A673 (cell line): ENCODE measurements around the gene NSD1. TPM values are rescaled to one million over a fixed set of nuclear protein-coding genes. Genes with fewer than 3 reads are reported as not detected.
A peak's percentile ranks its signal among the peaks of the same experiment; 100 is the strongest.

ENCODE experiments used
- BruUV-seq: library from RNA; stranded (reverse); fragments of 400-500 nt; replicated peaks from 2 replicates; lab custom pipeline; 2021; lab: Mats Ljungman, UMichigan
- CTCF ChIA-PET: fragments of 300-600 bp; sonication (Branson Sonifier 250); formaldehyde crosslinking; loops from one replicate; lab custom pipeline; 2022; ENCODE audit warnings: antibody characterized with exemption; lab: Charles Lee
- POLR2A ChIA-PET: fragments of 300-600 bp; sonication (Branson Sonifier 250); formaldehyde crosslinking; loops from one replicate; lab custom pipeline; 2022; ENCODE audit warnings: antibody characterized with exemption; ENCODE audit not compliant: low non-redundant PET; lab: Charles Lee
- DNase-seq: peaks from one replicate; pipeline ENCODE4 v3.0.0-alpha.2; 2015; ENCODE audit warnings: low spot score
- H3K27ac ChIP-seq: fragments of 200-600 bp; sonication (generic); 2 replicates; pipeline ENCODE4 v1.5.1; 2016; ENCODE audit warnings: mixed run types, low read depth, mild to moderate bottlenecking, mixed read lengths, antibody characterized with exemption, low read length; ENCODE audit not compliant: poor library complexity, severe bottlenecking
- H3K27me3 ChIP-seq: fragments of 200-600 bp; sonication (generic); replicated peaks from 2 replicates; pipeline ENCODE4 v1.6.1; 2017; ENCODE audit warnings: mixed run types, low read depth, mild to moderate bottlenecking, mixed read lengths, antibody characterized with exemption, low read length; ENCODE audit not compliant: insufficient read depth, poor library complexity
- H3K36me3 ChIP-seq: fragments of 200-600 bp; sonication (generic); 2 replicates; pipeline ENCODE4 v1.6.1; 2016; ENCODE audit warnings: mixed run types, mild to moderate bottlenecking, mixed read lengths, antibody characterized with exemption, low read length; ENCODE audit not compliant: insufficient read depth, poor library complexity, severe bottlenecking
- H3K4me1 ChIP-seq: fragments of 200-600 bp; sonication (generic); 2 replicates; pipeline ENCODE4 v1.6.1; 2017; ENCODE audit warnings: mixed run types, mild to moderate bottlenecking, mixed read lengths, antibody characterized with exemption, low read length; ENCODE audit not compliant: insufficient read depth, poor library complexity, severe bottlenecking
- H3K4me3 ChIP-seq: fragments of 200-600 bp; sonication (generic); 2 replicates; pipeline ENCODE4 v1.5.1; 2016; ENCODE audit warnings: low read depth, mixed run types, mild to moderate bottlenecking, mixed read lengths, low read length; ENCODE audit not compliant: poor library complexity, severe bottlenecking
- H3K9me3 ChIP-seq: fragments of 200-600 bp; sonication (generic); 2 replicates; pipeline ENCODE4 v1.6.1; 2016; ENCODE audit warnings: mixed run types, low read depth, mild to moderate bottlenecking, mixed read lengths, antibody characterized with exemption, low read length; ENCODE audit not compliant: poor library complexity, severe bottlenecking
- EZH2 ChIP-seq: fragments of 200-600 bp; sonication (generic); IDR thresholded peaks from 2 replicates; pipeline ENCODE4 v1.6.1; 2017; ENCODE audit warnings: borderline replicate concordance, low read depth, mild to moderate bottlenecking, mixed read lengths, antibody characterized with exemption, low read length; ENCODE audit not compliant: poor library complexity, severe bottlenecking
- intact Hi-C: fragments of 100-400 bp; cut with micrococcal nuclease; formaldehyde crosslinking; loops from one replicate; pipeline ENCODE4 v1.10.0; 2022; ENCODE audit not compliant: unreplicated experiment
- total RNA-seq: library from RNA; stranded (reverse); gene quantifications from 2 replicates; pipeline ENCODE4 v1.2.3, GENCODE V29; 2021
- TF ChIP-seq, protein P1 (sequence below): fragments of 300-800, 200-600 bp; sonication (generic); conservative IDR thresholded peaks from 2 replicates; pipeline ENCODE4 v1.5.1; 2017; ENCODE audit warnings: low read depth, mild to moderate bottlenecking, antibody characterized with exemption, low read length, moderate library complexity, mixed read lengths

The NSD1 gene
- total RNA-seq, 1 experiment from 2014 or later: 74.3 TPM

DNA sequence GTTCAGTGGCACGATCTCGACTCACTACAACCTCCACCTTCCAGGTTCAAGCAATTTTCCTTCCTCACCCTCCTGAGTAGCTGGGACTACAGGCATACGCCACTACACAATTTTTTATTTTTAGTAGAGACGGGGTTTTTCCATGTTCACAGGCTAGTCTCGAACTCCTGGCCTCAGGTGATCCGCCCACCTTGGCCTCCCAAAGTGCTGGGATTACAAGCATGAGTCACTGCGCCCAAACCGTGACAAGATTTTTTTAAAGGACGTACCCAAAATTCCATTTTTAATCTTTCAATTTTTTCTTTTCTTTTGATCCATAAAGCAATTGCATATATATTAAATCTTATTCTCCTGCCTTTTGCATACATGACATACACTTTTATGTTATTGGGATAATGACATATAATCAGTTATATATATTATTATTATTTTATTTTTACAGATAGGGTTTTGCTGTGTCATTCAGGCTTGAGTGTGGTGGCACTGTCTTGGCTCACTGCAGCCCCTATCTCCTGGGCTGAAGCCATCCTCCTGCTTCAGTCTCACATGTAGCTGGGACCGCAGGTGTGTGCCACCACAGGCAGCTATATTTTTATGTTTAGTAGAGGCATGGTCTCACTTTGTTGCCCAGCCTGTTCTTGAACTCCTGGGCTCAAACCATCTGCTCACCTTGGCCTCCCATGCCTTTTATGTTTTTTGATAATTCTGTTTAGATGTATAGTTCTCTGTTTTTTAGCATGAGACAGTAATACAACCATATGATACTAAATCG lies 98.1 kb downstream of the NSD1 start:
- Histone ChIP-seq H3K9me3 (no peaks in the 10 kb centered on the region), H3K4me1 (no peaks in the 10 kb centered on the region), H3K36me3 (peaks cover 8% of the 10 kb centered on the region), H3K27ac (no peak overlapping the region), H3K27me3 (no peaks in the 10 kb centered on the region), H3K4me3 (no peak overlapping the region)
- no peak for TF ChIP-seq EZH2
- TF ChIP-seq, protein P1, sequence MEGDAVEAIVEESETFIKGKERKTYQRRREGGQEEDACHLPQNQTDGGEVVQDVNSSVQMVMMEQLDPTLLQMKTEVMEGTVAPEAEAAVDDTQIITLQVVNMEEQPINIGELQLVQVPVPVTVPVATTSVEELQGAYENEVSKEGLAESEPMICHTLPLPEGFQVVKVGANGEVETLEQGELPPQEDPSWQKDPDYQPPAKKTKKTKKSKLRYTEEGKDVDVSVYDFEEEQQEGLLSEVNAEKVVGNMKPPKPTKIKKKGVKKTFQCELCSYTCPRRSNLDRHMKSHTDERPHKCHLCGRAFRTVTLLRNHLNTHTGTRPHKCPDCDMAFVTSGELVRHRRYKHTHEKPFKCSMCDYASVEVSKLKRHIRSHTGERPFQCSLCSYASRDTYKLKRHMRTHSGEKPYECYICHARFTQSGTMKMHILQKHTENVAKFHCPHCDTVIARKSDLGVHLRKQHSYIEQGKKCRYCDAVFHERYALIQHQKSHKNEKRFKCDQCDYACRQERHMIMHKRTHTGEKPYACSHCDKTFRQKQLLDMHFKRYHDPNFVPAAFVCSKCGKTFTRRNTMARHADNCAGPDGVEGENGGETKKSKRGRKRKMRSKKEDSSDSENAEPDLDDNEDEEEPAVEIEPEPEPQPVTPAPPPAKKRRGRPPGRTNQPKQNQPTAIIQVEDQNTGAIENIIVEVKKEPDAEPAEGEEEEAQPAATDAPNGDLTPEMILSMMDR: no peak
- no peak for DNase-seq
- intact Hi-C loops: no loop called here
- ChIA-PET CTCF (no interaction called here), POLR2A (no interaction called here)
- BruUV-seq: no TSS peak

DNA sequence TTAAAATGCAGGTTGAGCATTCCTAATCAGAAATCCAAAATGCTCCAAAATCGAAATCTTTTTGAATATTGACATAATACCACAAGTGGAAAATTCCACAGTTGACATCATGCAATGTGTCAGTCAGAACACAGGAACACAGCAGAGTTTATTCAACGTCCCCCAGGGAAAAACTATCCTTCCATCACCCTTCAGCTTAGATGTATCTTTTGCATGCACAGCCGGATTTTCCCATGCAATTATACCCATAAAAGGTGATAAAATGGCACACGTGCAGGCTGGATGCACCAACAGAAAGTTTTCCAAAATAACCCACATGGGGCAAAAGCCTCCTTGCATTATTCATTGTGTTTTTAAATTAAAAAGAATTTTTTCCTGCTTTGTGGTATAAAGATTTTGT lies 98.8 kb downstream of the NSD1 start:
- Histone ChIP-seq H3K9me3 (no peaks in the 10 kb centered on the region), H3K4me1 (no peaks in the 10 kb centered on the region), H3K27ac (no peak overlapping the region), H3K36me3 (peaks cover 12% of the 10 kb centered on the region), H3K4me3 (no peak overlapping the region), H3K27me3 (no peaks in the 10 kb centered on the region)
- peak; percentile 13 for DNase-seq
- intact Hi-C loops: no loop called here
- CTCF ChIA-PET: no interaction called here
- TF ChIP-seq, protein P1: no peak
- TF ChIP-seq EZH2: no peak
- BruUV-seq: no TSS peak
- POLR2A ChIA-PET: no interaction called here

DNA sequence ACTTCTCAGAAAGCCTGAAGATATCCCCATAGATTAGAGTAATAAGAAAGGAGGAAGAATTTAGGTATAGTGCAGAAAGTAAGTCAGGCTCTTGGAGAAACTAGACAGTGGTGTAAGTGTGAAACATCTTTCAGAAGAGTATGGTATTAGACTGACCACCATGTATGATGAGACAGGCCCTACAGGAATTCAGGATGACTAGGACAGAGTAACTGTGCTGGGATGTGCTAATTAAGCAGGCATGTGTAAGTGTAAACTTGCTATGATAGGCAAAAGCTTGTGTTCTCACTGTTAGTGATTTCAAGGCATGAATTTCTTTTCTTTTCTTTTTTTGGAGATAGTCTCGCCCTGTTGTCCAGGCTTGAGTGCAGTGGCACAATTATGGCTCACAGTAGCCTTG lies 99.2 kb downstream of the NSD1 start:
- H3K4me1 ChIP-seq: no peaks in the 10 kb centered on the region
- no peak for DNase-seq
- no peaks in the 10 kb centered on the region for H3K9me3 ChIP-seq
- H3K27ac ChIP-seq: no peak overlapping the region
- intact Hi-C loops: no loop called here
- ChIA-PET CTCF (interaction anchor here (0.6 kb wide), 1 partner anchor 38 kb away, joined by 10 read pairs; no protein-coding TSS in a partner anchor), POLR2A (no interaction called here)
- H3K36me3 ChIP-seq: peaks cover 15% of the 10 kb centered on the region
- no peak for TF ChIP-seq EZH2
- TF ChIP-seq, protein P1: no peak
- H3K4me3 ChIP-seq: no peak overlapping the region
- H3K27me3 ChIP-seq: no peaks in the 10 kb centered on the region
- no TSS peak for BruUV-seq
